OCI-M1 (cell line): ENCODE measurements around the gene KHNYN.
A peak's percentile ranks its signal among the peaks of the same experiment; 100 is the strongest.

Experiments used
- DNase-seq: peaks from one replicate; lab custom pipeline; 2025; lab: John Stamatoyannopoulos, UW

KHNYN gene

GRCh38 chr14:24422694-24423601, 6.8 kb upstream of the KHNYN start:
- DNase-seq = no peak

GRCh38 chr14:24425704-24426103, 4.0 kb upstream of the KHNYN start:
- peak; percentile 92 for DNase-seq

GRCh38 chr14:24426150-24426911, 3.4 kb upstream of the KHNYN start:
- no peak for DNase-seq

DNA sequence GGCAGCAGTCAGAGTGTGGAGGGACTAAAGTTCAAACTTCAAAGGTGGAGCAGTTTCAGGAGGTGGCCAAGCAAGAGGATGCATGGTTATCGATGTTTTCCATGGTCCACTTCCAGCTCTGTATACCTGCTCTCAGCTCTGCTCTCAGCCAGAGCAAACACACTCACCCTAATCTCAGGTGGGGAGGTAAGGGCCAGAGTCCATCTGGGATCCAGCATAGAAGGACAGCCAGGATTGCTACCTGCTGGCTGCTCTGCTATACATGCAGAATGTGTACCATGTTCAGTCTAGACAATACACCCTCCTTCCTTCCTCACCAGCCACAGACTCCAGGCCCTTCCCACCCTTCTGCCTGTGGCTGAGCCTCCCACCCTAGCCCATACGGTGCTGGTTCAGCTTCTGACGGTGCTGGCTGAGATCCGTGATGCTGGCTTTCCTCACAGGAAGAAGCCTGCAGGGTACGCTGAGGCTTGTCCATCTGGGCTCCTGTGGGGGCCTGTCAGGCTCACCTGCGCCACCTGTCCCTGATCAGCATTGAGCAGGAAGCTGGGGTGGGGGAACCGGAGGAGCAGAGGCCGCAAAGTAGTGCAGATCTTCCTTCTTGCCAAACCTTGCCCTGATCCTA, 2.7 kb upstream of the KHNYN start:
- DNase-seq = no peak

DNA sequence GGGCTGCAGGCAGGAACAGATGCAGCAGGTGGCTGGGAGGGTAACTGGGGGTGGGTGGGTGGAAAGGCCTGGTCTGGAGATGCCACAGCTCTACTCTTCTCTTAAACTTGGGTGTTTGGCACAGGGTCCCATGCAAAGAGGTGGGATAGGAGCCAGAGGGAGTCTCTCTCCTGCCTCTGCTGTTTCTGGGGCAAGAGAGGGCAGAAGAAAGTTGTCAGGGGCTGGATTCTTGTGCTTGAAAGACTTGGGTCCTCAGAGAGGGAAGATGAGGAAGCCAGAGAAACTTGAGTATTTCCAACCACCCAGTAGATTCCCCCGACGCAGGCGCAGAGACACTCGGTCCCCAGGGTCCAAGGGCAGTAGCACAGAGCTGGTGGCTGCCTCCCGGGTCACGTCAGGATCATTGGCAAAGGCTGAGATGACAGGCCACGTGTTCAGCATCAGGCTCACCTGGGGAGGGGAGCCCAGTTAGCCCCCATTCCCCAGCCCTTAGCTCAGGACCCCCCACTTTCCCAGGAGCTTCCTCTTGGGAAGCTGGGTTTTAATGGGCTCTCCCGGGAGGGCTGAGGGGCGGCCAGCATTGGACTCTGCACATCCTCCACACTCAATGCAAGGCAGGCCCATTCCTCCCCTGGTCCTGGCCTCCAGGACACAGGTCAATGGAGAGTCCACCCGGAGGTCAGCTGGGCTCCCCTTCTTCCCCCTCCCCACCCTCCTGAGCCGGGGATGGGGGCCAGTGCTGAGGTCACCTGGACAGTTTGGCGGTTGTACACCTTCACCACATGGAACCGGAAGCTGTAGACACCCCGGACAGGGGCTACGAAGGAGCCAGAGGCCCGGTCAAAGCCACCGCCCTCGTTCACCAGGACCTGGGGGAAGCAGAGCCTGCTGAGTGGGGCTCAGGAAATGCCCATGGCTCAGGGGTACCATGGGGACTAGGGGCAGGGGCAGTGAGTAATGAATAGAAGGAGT, 1.9 kb upstream of the KHNYN start:
- no peak for DNase-seq

GRCh38 chr14:24428628-24429394, 943 bp upstream of the KHNYN start:
- DNase-seq = no peak

DNA sequence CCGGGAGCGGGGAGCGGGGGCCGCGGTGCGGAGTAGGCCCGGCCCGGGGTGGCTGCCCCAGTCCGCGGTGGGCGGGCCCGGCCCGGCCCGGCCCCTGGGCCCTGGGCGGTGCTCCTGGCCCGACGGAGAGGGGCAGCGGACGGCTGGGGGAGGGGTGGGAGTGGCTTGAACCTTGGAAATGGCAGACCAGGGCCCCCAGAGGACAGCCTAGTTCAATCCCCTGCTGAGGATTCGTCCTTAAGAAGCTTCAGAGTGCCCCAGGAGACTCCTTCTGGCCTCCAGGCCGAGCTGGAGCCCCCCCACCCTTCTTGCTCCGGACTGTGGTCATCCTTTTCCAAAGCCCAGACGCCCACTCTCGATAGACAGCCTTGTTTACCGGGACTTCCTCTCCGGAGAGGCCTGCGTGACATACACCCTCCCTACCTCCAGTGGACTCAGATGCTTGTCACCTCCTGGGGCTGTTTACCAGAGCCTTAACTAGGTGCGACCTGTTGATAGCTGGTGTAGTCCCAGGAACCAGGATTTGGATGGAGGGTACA, 458 bp downstream of the KHNYN start:
- DNase-seq = peak; percentile 83

DNA sequence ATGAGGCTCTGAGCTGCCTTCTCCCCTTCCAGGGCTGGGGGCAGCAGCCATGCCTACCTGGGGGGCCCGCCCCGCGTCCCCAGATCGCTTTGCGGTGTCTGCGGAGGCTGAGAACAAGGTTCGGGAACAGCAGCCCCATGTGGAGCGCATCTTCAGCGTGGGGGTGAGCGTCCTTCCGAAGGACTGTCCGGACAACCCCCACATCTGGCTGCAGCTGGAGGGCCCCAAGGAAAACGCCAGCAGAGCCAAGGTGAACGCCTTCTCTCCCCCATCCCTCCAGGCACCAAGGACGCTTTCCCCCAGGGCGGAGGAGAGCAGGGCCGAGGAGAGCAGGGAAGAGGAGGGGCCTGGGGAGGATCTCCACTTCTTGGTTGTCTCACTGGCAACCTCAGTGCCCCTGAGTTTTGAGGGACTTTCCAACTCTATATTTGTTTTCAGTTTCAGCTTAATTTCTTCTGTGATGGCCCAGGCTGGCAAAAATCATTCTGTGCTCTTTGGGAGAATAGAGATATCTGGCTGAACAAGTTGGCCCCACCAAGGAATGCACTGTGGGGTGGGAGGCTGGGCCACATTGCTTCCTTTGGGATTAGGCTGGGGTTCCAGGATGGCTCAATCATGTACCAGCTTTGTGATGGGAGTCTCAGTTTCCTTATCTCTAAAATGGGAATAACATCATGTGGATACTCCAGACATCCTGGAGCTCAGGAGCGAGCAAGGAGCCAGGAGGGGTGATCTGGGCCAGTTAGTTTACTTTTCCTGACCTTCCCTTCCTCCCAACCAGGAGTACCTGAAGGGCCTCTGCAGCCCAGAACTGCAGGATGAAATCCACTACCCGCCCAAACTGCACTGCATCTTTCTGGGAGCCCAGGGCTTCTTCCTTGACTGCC, 1.2 kb downstream of the KHNYN start:
- DNase-seq = peak; percentile 38

GRCh38 chr14:24431569-24432258, 2.0 kb downstream of the KHNYN start:
- DNase-seq = peak; percentile 92

DNA sequence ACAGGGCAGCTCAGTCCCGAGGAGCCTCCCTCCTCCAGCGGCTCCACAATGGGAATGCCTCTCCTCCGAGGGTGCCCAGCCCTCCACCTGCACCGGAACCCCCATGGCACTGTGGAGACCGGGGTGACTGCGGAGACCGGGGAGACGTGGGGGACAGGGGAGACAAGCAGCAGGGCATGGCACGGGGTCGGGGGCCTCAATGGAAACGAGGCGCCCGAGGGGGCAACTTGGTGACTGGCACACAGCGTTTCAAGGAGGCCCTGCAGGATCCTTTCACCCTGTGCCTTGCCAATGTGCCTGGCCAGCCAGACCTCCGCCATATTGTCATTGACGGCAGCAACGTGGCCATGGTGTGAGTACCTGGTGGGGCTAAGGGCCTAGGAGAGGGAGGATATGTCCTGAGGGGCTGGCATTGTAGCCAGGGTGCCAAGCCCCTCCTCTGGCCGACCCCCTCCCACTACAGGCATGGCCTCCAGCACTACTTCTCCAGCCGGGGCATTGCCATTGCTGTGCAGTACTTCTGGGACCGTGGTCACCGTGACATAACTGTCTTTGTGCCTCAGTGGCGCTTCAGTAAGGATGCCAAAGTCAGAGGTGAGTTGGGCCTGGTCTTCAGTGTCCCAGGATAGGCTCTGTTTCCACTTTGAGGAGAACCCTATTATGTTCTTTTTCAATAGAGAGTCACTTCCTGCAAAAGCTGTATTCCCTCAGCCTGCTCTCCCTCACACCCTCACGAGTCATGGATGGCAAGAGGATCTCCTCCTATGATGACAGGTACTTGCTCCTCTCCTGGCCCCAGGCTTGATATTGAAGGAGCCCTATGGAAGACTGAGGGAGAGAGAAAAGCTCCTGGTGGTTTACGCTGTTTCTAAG, 2.7 kb downstream of the KHNYN start:
- DNase-seq = no peak

GRCh38 chr14:24434036-24434435, 4.3 kb downstream of the KHNYN start:
- no peak for DNase-seq

- no peak for DNase-seq
Observed at GRCh38 chr14:24434676-24435075, 4.9 kb downstream of the KHNYN start.

DNA sequence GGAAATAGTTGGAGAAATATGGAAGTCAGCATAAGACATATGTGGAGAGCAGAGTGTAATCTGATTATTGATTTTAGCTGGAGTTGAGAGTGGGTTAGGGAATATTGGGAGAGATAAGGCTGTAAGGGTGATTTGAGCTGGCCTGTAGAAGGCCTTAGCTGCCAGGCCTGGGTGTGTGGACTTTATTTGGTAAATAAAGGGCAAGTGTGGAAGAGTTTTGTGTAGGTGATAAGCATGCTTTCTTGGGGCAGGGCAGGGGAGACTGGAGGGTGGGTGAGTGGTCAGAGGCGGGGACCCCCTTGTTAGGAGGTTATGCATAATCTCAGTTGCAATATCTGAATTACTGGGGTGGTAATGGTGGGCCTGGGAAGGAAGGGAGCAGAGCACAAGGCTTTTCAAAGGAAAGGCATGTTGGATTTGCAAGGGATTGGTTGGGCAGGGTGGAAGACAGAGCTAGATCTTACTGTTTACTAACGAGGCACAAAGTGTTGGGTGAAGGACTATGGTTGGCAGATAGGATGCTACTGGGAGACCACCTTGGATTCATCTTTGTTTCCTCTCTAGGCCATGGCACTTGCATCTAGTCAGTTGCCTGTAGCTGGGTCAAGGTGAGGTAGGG, 5.5 kb downstream of the KHNYN start:
- DNase-seq = no peak

DNA sequence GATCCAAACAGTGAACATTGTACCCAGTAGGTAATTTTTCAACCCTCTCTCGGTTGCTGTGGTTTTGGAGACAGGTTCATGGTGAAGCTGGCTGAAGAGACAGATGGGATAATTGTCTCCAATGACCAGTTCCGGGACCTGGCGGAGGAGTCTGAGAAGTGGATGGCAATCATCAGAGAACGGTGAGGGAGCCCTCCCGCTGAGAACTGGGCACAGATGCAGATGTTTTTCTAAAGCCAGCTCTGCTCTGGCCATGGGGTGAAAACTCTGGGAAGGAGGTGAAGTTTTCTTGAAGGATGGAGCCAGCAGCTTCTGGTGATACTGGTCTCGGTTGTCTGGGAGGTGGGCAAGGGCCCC, 6.2 kb downstream of the KHNYN start:
- no peak for DNase-seq

- peak; percentile 65 for DNase-seq
Observed at GRCh38 chr14:24436355-24437019, 6.7 kb downstream of the KHNYN start.

- no peak for DNase-seq
Observed at GRCh38 chr14:24437020-24437735, 7.4 kb downstream of the KHNYN start.
